GM23338 (cell line): Measurements from ENCODE around the gene FIBP. TPM values are rescaled to one million over a fixed set of nuclear protein-coding genes. Genes with fewer than 3 reads are reported as not detected.

Experiments
- ATAC-seq: fragments of 200-7000 bp; cut with Tn5 transposase; 3 replicates; pipeline ENCODE4 v1.9.1; 2020
- DNase-seq: peaks from one replicate; pipeline ENCODE4 v3.0.0-alpha.2; 2015; ENCODE audit warnings: low spot score
- H2AFZ ChIP-seq: fragments of 200-600 bp; sonication (generic); 2 replicates; pipeline ENCODE4 v1.8.0; 2016; ENCODE audit warnings: antibody characterized with exemption, mild to moderate bottlenecking, moderate library complexity
- H3F3A ChIP-seq: fragments of 200-600 bp; sonication (generic); replicated peaks from 2 replicates; pipeline ENCODE4 v1.8.0; 2017; ENCODE audit warnings: antibody characterized with exemption, mixed run types, low read depth
- H3K27ac ChIP-seq: fragments of 200-600 bp; sonication (generic); 2 replicates; pipeline ENCODE4 v1.6.1; 2016; ENCODE audit warnings: low read depth
- H3K27me3 ChIP-seq: fragments of 200-600 bp; sonication (generic); 2 replicates; pipeline ENCODE4 v1.8.0; 2016; ENCODE audit warnings: mild to moderate bottlenecking, mixed run types, moderate library complexity; ENCODE audit not compliant: insufficient read depth
- H3K36me3 ChIP-seq: fragments of 200-600 bp; sonication (generic); 2 replicates; pipeline ENCODE4 v1.8.0; 2016; ENCODE audit warnings: mild to moderate bottlenecking; ENCODE audit not compliant: insufficient read depth
- H3K4me1 ChIP-seq: fragments of 200-600 bp; sonication (generic); 2 replicates; pipeline ENCODE4 v1.8.0; 2016; ENCODE audit warnings: mild to moderate bottlenecking, moderate library complexity; ENCODE audit not compliant: insufficient read depth
- H3K4me2 ChIP-seq: fragments of 200-600 bp; sonication (generic); 2 replicates; pipeline ENCODE4 v1.7.1; 2017; ENCODE audit warnings: mixed run types
- H3K4me3 ChIP-seq: fragments of 200-600 bp; sonication (generic); 2 replicates; pipeline ENCODE4 v1.6.1; 2016; ENCODE audit warnings: mixed run types
- H3K79me2 ChIP-seq: fragments of 200-600 bp; sonication (generic); replicated peaks from 2 replicates; pipeline ENCODE4 v1.8.0; 2017; ENCODE audit warnings: mild to moderate bottlenecking; ENCODE audit not compliant: insufficient read depth
- H3K9me2 ChIP-seq: fragments of 200-600 bp; sonication (generic); 2 replicates; pipeline ENCODE4 v1.8.0; 2017; ENCODE audit not compliant: insufficient read depth
- H4K20me1 ChIP-seq: fragments of 200-600 bp; sonication (generic); replicated peaks from 2 replicates; pipeline ENCODE4 v1.8.0; 2017; ENCODE audit warnings: mild to moderate bottlenecking; ENCODE audit not compliant: insufficient read depth
- H3K27ac Mint-ChIP-seq: 2 replicates; pipeline ENCODE4 v1.8.0; 2020; ENCODE audit warnings: inconsistent platforms, mild to moderate bottlenecking, moderate library complexity, mixed read lengths
- H3K27me3 Mint-ChIP-seq: 3 replicates; pipeline ENCODE4 v1.8.0; 2022; ENCODE audit warnings: low read depth, mild to moderate bottlenecking, moderate library complexity, mixed read lengths, inconsistent platforms; ENCODE audit not compliant: insufficient read depth, poor library complexity
- H3K36me3 Mint-ChIP-seq: 3 replicates; pipeline ENCODE4 v1.8.0; 2021; ENCODE audit warnings: low read depth, mild to moderate bottlenecking, inconsistent platforms, moderate library complexity, mixed read lengths
- H3K4me1 Mint-ChIP-seq: 3 replicates; pipeline ENCODE4 v1.8.0; 2020; ENCODE audit warnings: mild to moderate bottlenecking, inconsistent platforms, mixed read lengths
- H3K4me3 Mint-ChIP-seq: 3 replicates; pipeline ENCODE4 v1.8.0; 2021; ENCODE audit warnings: moderate library complexity, mild to moderate bottlenecking, inconsistent platforms, mixed read lengths
- H3K9me3 Mint-ChIP-seq: 3 replicates; pipeline ENCODE4 v1.8.0; 2020; ENCODE audit warnings: moderate library complexity, mild to moderate bottlenecking, inconsistent platforms, mixed read lengths
- CREB1 ChIP-seq: fragments of 250-450 bp; sonication (Bioruptor Pico); IDR thresholded peaks from 2 replicates; pipeline ENCODE4 v1.5.0; 2020; ENCODE audit warnings: low read depth, mild to moderate bottlenecking, moderate library complexity
- NANOG ChIP-seq: IDR thresholded peaks from 2 replicates; pipeline ENCODE4 v1.6.1; 2016; ENCODE audit warnings: antibody characterized with exemption, borderline replicate concordance
- POLR2AphosphoS5 ChIP-seq: IDR thresholded peaks from 2 replicates; pipeline ENCODE4 v1.6.1; 2016; ENCODE audit warnings: antibody characterized with exemption, low read depth
- STAT1 ChIP-seq: IDR thresholded peaks from one replicate; pipeline ENCODE4 v1.6.1; 2016; ENCODE audit warnings: antibody characterized with exemption; ENCODE audit not compliant: unreplicated experiment
- ZNF331 ChIP-seq: fragments of 250-450 bp; sonication (Bioruptor Pico); IDR thresholded peaks from 2 replicates; pipeline ENCODE4 v1.5.0; 2020; ENCODE audit warnings: low read depth, mild to moderate bottlenecking, moderate library complexity
- polyA plus RNA-seq: library from polyadenylated mRNA; unstranded; fragments of >200 nt; fragmentation: Nextera tagmentation; extraction: Ambion mirVana; gene quantifications from 2 replicates; pipeline ENCODE4 v1.2.1, GENCODE V29; 2016
- total RNA-seq: library from RNA; depleted of rRNA; stranded (reverse); fragments of >200 nt; shearing (Covaris generic); gene quantifications from 2 replicates; pipeline ENCODE4 v1.2.3, GENCODE V29; 2014
- TF ChIP-seq, protein P1 (sequence below): fragments of 250-450 bp; sonication (Bioruptor Pico); IDR thresholded peaks from 2 replicates; pipeline ENCODE4 v1.5.0; 2020; ENCODE audit warnings: mild to moderate bottlenecking, moderate library complexity
- TF ChIP-seq, protein P2 (sequence below): IDR thresholded peaks from 2 replicates; pipeline ENCODE4 v1.6.1; 2016; ENCODE audit warnings: antibody characterized with exemption

The FIBP gene
- total and polyA plus RNA-seq, 2 experiments from 2014 or later = 79.0 to 102 TPM

DNA sequence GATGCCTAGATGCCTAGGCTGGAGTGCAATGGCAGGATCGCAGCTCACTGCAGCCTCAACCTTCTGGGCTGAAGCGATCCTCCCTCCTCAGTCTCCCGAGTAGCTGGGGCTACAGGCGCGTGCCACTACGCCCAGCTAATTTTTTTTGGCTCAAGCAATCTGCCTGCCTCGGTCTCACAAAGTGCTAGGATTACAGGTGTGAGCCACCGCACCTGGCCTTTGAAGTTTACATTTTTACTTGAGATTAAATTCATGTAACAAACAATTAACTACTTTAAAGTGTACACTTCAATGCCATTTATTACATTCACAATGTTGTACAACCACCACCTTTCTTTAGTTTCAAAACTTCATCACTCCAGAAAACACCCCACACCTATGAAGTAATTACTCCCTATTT is 15.4 kb upstream of the FIBP start (continued):
- TF ChIP-seq, protein P1, sequence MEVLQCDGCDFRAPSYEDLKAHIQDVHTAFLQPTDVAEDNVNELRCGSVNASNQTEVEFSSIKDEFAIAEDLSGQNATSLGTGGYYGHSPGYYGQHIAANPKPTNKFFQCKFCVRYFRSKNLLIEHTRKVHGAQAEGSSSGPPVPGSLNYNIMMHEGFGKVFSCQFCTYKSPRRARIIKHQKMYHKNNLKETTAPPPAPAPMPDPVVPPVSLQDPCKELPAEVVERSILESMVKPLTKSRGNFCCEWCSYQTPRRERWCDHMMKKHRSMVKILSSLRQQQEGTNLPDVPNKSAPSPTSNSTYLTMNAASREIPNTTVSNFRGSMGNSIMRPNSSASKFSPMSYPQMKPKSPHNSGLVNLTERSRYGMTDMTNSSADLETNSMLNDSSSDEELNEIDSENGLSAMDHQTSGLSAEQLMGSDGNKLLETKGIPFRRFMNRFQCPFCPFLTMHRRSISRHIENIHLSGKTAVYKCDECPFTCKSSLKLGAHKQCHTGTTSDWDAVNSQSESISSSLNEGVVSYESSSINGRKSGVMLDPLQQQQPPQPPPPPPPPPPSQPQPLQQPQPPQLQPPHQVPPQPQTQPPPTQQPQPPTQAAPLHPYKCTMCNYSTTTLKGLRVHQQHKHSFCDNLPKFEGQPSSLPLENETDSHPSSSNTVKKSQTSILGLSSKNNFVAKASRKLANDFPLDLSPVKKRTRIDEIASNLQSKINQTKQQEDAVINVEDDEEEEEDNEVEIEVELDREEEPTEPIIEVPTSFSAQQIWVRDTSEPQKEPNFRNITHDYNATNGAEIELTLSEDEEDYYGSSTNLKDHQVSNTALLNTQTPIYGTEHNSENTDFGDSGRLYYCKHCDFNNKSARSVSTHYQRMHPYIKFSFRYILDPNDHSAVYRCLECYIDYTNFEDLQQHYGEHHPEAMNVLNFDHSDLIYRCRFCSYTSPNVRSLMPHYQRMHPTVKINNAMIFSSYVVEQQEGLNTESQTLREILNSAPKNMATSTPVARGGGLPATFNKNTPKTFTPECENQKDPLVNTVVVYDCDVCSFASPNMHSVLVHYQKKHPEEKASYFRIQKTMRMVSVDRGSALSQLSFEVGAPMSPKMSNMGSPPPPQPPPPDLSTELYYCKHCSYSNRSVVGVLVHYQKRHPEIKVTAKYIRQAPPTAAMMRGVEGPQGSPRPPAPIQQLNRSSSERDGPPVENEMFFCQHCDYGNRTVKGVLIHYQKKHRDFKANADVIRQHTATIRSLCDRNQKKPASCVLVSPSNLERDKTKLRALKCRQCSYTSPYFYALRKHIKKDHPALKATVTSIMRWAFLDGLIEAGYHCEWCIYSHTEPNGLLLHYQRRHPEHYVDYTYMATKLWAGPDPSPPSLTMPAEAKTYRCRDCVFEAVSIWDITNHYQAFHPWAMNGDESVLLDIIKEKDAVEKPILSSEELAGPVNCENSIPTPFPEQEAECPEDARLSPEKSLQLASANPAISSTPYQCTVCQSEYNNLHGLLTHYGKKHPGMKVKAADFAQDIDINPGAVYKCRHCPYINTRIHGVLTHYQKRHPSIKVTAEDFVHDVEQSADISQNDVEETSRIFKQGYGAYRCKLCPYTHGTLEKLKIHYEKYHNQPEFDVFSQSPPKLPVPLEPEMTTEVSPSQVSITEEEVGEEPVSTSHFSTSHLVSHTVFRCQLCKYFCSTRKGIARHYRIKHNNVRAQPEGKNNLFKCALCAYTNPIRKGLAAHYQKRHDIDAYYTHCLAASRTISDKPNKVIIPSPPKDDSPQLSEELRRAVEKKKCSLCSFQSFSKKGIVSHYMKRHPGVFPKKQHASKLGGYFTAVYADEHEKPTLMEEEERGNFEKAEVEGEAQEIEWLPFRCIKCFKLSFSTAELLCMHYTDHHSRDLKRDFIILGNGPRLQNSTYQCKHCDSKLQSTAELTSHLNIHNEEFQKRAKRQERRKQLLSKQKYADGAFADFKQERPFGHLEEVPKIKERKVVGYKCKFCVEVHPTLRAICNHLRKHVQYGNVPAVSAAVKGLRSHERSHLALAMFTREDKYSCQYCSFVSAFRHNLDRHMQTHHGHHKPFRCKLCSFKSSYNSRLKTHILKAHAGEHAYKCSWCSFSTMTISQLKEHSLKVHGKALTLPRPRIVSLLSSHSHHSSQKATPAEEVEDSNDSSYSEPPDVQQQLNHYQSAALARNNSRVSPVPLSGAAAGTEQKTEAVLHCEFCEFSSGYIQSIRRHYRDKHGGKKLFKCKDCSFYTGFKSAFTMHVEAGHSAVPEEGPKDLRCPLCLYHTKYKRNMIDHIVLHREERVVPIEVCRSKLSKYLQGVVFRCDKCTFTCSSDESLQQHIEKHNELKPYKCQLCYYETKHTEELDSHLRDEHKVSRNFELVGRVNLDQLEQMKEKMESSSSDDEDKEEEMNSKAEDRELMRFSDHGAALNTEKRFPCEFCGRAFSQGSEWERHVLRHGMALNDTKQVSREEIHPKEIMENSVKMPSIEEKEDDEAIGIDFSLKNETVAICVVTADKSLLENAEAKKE (CRISPR knock-in tag) = no peak

DNA sequence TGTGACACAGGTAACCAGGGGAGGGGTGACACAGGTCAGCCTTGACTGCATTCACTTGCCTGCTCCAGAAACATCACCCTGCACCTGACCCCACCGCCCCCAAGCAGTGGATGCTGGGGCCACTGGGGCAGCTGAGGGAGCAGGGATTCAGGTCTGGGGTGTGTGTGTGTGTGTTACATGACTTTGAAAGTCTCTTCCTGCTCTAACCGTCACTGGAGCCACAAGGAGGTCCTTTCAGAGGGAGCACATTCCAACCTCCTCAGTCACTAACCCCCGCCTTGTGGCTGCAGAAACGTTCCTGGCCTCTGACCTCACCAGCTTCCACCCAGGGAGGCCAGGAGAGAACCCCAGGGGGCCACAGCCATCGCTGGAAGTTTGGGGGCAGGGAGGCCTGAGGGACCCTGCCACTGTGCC is 14.8 kb upstream of the FIBP start:
- no peak overlapping the region for H3K27ac ChIP-seq
- TF ChIP-seq NANOG (no peak), CREB1 (CRISPR knock-in tag) (no peak), STAT1 (no peak), POLR2AphosphoS5 (no peak), ZNF331 (CRISPR knock-in tag) (no peak)
- TF ChIP-seq, protein P1 (CRISPR knock-in tag) = no peak
- TF ChIP-seq, protein P2, sequence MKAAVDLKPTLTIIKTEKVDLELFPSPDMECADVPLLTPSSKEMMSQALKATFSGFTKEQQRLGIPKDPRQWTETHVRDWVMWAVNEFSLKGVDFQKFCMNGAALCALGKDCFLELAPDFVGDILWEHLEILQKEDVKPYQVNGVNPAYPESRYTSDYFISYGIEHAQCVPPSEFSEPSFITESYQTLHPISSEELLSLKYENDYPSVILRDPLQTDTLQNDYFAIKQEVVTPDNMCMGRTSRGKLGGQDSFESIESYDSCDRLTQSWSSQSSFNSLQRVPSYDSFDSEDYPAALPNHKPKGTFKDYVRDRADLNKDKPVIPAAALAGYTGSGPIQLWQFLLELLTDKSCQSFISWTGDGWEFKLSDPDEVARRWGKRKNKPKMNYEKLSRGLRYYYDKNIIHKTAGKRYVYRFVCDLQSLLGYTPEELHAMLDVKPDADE = no peak

More for the DNA sequence above, 14.8 kb upstream of the FIBP start:
- H3K9me3 Mint-ChIP-seq = peaks cover 2% of the 10 kb centered on the region; the same call in 1 of the 3 replicates
- Histone ChIP-seq H3F3A (peaks cover 16% of the 10 kb centered on the region), H3K9me2 (no peaks in the 10 kb centered on the region), H2AFZ (no peak overlapping the region), H3K4me1 (peaks cover 8% of the 10 kb centered on the region), H3K4me2 (peak overlapping the region; percentile 40; the same call in 1 of the 2 replicates), H3K27me3 (peaks cover 61% of the 10 kb centered on the region), H3K79me2 (no peaks in the 10 kb centered on the region), H3K4me3 (no peak overlapping the region), H4K20me1 (no peaks in the 10 kb centered on the region), H3K36me3 (no peaks in the 10 kb centered on the region)
- H3K27ac Mint-ChIP-seq = no peak overlapping the region
- H3K36me3 Mint-ChIP-seq = no peaks in the 10 kb centered on the region
- peaks cover 47% of the 10 kb centered on the region for H3K27me3 Mint-ChIP-seq
- DNase-seq (peak; percentile 72), ATAC-seq (peak; percentile 10)
- H3K4me1 Mint-ChIP-seq = peaks cover 7% of the 10 kb centered on the region; the same call in 2 of the 3 replicates
- no peak overlapping the region for H3K4me3 Mint-ChIP-seq
